HepG2 (cell line): ENCODE data around the gene HSPA14. TPM values are rescaled to one million over a fixed set of nuclear protein-coding genes. Genes with fewer than 3 reads are reported as not detected.

Experiments used
- BORCS8-MEF2B ChIP-seq: sonication (generic); formaldehyde crosslinking; IDR thresholded peaks from 2 replicates; pipeline ENCODE4 v1.8.0; 2022; ENCODE audit warnings: mild to moderate bottlenecking, missing genetic modification reagents
- NPAS2 ChIP-seq: sonication (generic); formaldehyde crosslinking; IDR thresholded peaks from 2 replicates; pipeline ENCODE4 v1.8.0; 2022; ENCODE audit warnings: mild to moderate bottlenecking, missing genetic modification reagents, borderline replicate concordance
- POLR2G ChIP-seq: fragments of 200-400 bp; formaldehyde crosslinking; IDR thresholded peaks from 2 replicates; pipeline ENCODE4 v1.6.1; 2018; ENCODE audit warnings: mild to moderate bottlenecking, low read depth, low read length, moderate library complexity
- RAD51 ChIP-seq: fragments of 450-650 bp; IDR thresholded peaks from 2 replicates; pipeline ENCODE4 v1.6.1; 2016; ENCODE audit warnings: borderline replicate concordance
- SRSF1 ChIP-seq: fragments of 200-400 bp; formaldehyde crosslinking; optimal IDR thresholded peaks from 2 replicates; pipeline ENCODE3; 2017; ENCODE audit warnings: mild to moderate bottlenecking, low read depth, low read length, moderate library complexity
- STAG1 ChIP-seq: sonication (generic); formaldehyde crosslinking; IDR thresholded peaks from 2 replicates; pipeline ENCODE4 v1.4.0; 2020; ENCODE audit warnings: missing genetic modification reagents
- SYNCRIP ChIP-seq: fragments of 200-400 bp; formaldehyde crosslinking; IDR thresholded peaks from 2 replicates; pipeline ENCODE4 v1.6.1; 2018; ENCODE audit warnings: mild to moderate bottlenecking, low read depth, low read length; ENCODE audit not compliant: insufficient read depth
- ZMYM2 ChIP-seq: sonication (generic); formaldehyde crosslinking; IDR thresholded peaks from 2 replicates; pipeline ENCODE4 v1.8.0; 2022; ENCODE audit warnings: mild to moderate bottlenecking, missing genetic modification reagents
- ZNF10 ChIP-seq: sonication (generic); formaldehyde crosslinking; IDR thresholded peaks from 2 replicates; pipeline ENCODE4 v1.4.0; 2020; ENCODE audit warnings: mild to moderate bottlenecking, low read depth, missing genetic modification reagents, borderline replicate concordance
- ZNF547 ChIP-seq: sonication (generic); formaldehyde crosslinking; IDR thresholded peaks from 2 replicates; pipeline ENCODE4 v1.5.1; 2020; ENCODE audit warnings: mild to moderate bottlenecking, missing genetic modification reagents
- ZNF605 ChIP-seq: sonication (generic); formaldehyde crosslinking; IDR thresholded peaks from 2 replicates; pipeline ENCODE4 v1.8.0; 2022; ENCODE audit warnings: mild to moderate bottlenecking, missing genetic modification reagents
- ZNF749 ChIP-seq: sonication (generic); formaldehyde crosslinking; IDR thresholded peaks from 2 replicates; pipeline ENCODE4 v1.8.0; 2022; ENCODE audit warnings: mild to moderate bottlenecking, missing genetic modification reagents, moderate library complexity, borderline replicate concordance
- ZZZ3 ChIP-seq: sonication (generic); formaldehyde crosslinking; IDR thresholded peaks from 2 replicates; pipeline ENCODE4 v1.4.0; 2020; ENCODE audit warnings: missing genetic modification reagents, mild to moderate bottlenecking, borderline replicate concordance
- polyA plus RNA-seq, 8 experiments: library from polyadenylated mRNA; depleted of rRNA in 3 of 8; stranded (reverse) in 7 of 8; unstranded in 1 of 8; fragments of >200 nt; fragmentation: Illumina TruSeq in 4 of 8; extraction: Trizol in 4 of 8; gene quantifications; 2 replicates each; pipeline versions ENCODE4 v1.2.1 to v1.2.3, GENCODE V29; 2011 to 2016; ENCODE audit warnings: low read depth in 4 of 8, missing spikeins in 1 of 8, mixed read lengths in 1 of 8; ENCODE audit not compliant: insufficient read depth in 1 of 8
- total RNA-seq, 5 experiments: library from RNA; depleted of rRNA; stranded (reverse); fragments of >200 nt; fragmentation: Illumina TruSeq; extraction: Trizol; gene quantifications; 2 replicates each; pipeline ENCODE4 v1.2.3, GENCODE V29; 2016; ENCODE audit warnings: low read depth in 1 of 5
- TF ChIP-seq, protein P1 (sequence below): sonication (generic); formaldehyde crosslinking; IDR thresholded peaks from 2 replicates; pipeline ENCODE4 v1.5.1; 2020; ENCODE audit warnings: missing genetic modification reagents, mild to moderate bottlenecking, borderline replicate concordance
- TF ChIP-seq, protein P2 (sequence below): sonication (generic); formaldehyde crosslinking; IDR thresholded peaks from 2 replicates; pipeline ENCODE4 v1.5.0; 2020; ENCODE audit warnings: missing genetic modification reagents, mild to moderate bottlenecking, borderline replicate concordance
- TF ChIP-seq, protein P3 (sequence below): sonication (generic); formaldehyde crosslinking; conservative IDR thresholded peaks from 2 replicates; pipeline ENCODE4 v1.5.0; 2020; ENCODE audit warnings: missing genetic modification reagents
- TF ChIP-seq, protein P4 (sequence below): sonication (generic); formaldehyde crosslinking; IDR thresholded peaks from 2 replicates; pipeline ENCODE4 v1.4.0; 2020; ENCODE audit warnings: mild to moderate bottlenecking, low read depth, missing genetic modification reagents
- TF ChIP-seq, protein P5 (sequence below): IDR thresholded peaks from 2 replicates; pipeline ENCODE4 v1.6.1; 2016; ENCODE audit warnings: missing compliant biosample characterization, missing genetic modification reagents, borderline replicate concordance
- TF ChIP-seq, protein P6 (sequence below): sonication (generic); formaldehyde crosslinking; conservative IDR thresholded peaks from 2 replicates; pipeline ENCODE4 v1.8.0; 2022; ENCODE audit warnings: missing genetic modification reagents

The HSPA14 gene
- total and polyA plus RNA-seq, 2 of the 13 experiments (the other 11 are each of a cell fraction or from before 2014, with no cell fraction given), result 10.7 to 29.8 TPM

DNA sequence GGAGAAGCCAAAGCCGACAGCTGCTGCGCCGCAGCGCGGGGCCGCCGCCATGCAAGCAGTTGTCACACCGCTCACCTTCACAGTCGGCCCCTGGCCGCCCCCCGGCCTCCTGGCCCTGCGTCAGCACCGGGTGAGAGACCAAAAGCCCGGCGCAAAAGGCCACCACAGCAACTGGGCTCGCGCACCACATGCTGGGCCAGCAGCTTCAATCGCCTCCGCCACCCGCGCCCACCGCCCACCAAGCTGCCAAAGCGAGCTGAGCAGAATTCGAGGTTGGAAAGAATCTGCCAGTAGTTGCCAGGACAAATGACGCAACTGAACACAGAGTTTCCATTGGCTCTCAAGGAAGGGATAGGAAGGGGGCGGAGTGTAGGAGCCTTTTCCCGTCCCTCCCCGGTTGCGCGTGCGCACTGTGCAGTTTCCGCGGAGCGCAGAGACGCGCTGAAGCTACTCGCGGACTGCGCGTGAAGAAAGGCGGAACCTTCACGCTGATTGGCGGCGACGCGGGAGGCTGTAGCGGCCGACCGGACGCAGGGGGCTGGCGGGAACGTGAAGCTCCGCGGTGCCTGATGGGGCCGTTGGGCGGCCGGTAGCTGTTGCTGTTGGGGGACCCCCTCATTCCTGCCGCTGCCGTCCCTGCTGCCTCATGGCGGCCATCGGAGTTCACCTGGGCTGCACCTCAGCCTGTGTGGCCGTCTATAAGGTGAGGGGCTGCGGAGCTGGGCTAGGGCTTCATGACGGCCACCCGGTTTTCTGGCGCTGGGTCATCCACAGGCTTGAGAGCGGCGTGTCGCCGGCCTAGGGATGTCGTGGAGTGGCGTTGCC lies at the start of gene HSPA14, which contains the start of the genes CDNF and MSANTD7 (continued):
- TF ChIP-seq POLR2G, result peak; percentile 78
- peak; percentile 83 for TF ChIP-seq ZNF605 (CRISPR knock-in tag)
- no peak for TF ChIP-seq STAG1 (CRISPR knock-in tag)
- peak; percentile 59 for TF ChIP-seq BORCS8-MEF2B
- TF ChIP-seq, protein P1, sequence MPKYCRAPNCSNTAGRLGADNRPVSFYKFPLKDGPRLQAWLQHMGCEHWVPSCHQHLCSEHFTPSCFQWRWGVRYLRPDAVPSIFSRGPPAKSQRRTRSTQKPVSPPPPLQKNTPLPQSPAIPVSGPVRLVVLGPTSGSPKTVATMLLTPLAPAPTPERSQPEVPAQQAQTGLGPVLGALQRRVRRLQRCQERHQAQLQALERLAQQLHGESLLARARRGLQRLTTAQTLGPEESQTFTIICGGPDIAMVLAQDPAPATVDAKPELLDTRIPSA (CRISPR knock-in tag), result no peak
- TF ChIP-seq ZMYM2 (CRISPR knock-in tag), result no peak; the same call in 1 of the 2 replicates
- TF ChIP-seq ZNF547 (CRISPR knock-in tag), result peak; percentile 22; the same call in 1 of the 2 replicates
- TF ChIP-seq, protein P2, sequence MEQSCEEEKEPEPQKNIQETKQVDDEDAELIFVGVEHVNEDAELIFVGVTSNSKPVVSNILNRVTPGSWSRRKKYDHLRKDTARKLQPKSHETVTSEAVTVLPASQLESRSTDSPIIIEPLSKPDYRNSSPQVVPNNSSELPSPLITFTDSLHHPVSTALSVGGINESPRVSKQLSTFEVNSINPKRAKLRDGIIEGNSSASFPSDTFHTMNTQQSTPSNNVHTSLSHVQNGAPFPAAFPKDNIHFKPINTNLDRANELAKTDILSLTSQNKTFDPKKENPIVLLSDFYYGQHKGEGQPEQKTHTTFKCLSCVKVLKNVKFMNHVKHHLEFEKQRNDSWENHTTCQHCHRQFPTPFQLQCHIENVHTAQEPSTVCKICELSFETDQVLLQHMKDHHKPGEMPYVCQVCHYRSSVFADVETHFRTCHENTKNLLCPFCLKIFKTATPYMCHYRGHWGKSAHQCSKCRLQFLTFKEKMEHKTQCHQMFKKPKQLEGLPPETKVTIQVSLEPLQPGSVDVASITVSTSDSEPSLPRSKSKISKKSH, result peak; percentile 13; the same call in 1 of the 2 replicates
- TF ChIP-seq, protein P3, sequence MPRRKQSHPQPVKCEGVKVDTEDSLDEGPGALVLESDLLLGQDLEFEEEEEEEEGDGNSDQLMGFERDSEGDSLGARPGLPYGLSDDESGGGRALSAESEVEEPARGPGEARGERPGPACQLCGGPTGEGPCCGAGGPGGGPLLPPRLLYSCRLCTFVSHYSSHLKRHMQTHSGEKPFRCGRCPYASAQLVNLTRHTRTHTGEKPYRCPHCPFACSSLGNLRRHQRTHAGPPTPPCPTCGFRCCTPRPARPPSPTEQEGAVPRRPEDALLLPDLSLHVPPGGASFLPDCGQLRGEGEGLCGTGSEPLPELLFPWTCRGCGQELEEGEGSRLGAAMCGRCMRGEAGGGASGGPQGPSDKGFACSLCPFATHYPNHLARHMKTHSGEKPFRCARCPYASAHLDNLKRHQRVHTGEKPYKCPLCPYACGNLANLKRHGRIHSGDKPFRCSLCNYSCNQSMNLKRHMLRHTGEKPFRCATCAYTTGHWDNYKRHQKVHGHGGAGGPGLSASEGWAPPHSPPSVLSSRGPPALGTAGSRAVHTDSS (CRISPR knock-in tag), result no peak
- TF ChIP-seq, protein P4, sequence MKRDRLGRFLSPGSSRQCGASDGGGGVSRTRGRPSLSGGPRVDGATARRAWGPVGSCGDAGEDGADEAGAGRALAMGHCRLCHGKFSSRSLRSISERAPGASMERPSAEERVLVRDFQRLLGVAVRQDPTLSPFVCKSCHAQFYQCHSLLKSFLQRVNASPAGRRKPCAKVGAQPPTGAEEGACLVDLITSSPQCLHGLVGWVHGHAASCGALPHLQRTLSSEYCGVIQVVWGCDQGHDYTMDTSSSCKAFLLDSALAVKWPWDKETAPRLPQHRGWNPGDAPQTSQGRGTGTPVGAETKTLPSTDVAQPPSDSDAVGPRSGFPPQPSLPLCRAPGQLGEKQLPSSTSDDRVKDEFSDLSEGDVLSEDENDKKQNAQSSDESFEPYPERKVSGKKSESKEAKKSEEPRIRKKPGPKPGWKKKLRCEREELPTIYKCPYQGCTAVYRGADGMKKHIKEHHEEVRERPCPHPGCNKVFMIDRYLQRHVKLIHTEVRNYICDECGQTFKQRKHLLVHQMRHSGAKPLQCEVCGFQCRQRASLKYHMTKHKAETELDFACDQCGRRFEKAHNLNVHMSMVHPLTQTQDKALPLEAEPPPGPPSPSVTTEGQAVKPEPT (CRISPR knock-in tag), result 0 out of 2 replicates have a peak, but pooled peaks have one; percentile 13
- TF ChIP-seq, protein P5, sequence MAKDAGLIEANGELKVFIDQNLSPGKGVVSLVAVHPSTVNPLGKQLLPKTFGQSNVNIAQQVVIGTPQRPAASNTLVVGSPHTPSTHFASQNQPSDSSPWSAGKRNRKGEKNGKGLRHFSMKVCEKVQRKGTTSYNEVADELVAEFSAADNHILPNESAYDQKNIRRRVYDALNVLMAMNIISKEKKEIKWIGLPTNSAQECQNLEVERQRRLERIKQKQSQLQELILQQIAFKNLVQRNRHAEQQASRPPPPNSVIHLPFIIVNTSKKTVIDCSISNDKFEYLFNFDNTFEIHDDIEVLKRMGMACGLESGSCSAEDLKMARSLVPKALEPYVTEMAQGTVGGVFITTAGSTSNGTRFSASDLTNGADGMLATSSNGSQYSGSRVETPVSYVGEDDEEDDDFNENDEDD (CRISPR knock-in tag), result peak; percentile 95; the same call in 1 of the 2 replicates
- TF ChIP-seq RAD51, result no peak
- no peak for TF ChIP-seq SRSF1
- peak; percentile 13; the same call in 1 of the 2 replicates for TF ChIP-seq ZZZ3 (CRISPR knock-in tag)
- no peak for TF ChIP-seq ZNF10
- TF ChIP-seq SYNCRIP, result no peak
- no peak for TF ChIP-seq ZNF749 (CRISPR knock-in tag)
- TF ChIP-seq, protein P6, sequence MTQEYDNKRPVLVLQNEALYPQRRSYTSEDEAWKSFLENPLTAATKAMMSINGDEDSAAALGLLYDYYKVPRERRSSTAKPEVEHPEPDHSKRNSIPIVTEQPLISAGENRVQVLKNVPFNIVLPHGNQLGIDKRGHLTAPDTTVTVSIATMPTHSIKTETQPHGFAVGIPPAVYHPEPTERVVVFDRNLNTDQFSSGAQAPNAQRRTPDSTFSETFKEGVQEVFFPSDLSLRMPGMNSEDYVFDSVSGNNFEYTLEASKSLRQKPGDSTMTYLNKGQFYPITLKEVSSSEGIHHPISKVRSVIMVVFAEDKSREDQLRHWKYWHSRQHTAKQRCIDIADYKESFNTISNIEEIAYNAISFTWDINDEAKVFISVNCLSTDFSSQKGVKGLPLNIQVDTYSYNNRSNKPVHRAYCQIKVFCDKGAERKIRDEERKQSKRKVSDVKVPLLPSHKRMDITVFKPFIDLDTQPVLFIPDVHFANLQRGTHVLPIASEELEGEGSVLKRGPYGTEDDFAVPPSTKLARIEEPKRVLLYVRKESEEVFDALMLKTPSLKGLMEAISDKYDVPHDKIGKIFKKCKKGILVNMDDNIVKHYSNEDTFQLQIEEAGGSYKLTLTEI, result no peak; the same call in 1 of the 2 replicates
- TF ChIP-seq NPAS2, result no peak
